ENCODE measurements around the gene SGSM2.

DNA sequence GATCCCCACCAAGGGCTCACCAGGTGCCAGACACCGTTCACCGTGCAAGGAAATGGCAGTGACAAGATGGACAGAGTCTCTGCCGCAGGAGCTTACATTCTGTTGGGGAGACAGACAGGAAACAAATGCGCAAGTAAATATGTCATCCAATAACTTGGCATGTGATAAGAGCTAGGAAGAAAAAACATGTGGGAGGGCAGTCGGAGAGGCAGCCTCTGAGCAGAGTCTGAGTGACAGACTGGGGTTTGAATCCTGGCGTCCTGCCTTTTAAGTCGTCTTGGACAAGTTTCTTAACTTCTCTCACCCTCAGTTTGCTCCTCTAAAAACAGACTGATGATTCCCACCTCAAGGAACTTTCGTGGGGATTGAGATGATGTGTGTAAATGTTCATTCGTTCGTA lies 7.2 kb downstream of the SGSM2 start:
- TF ChIP-seq CTCF (IDR thresholded peaks at IDR 0.05; ENCODE audit: insufficient read depth, low read length, poor library complexity, severe bottlenecking): no peak
- TF ChIP-seq EZH2phosphoT487 (conservative IDR thresholded peaks at IDR 0.05; ENCODE audit: low read length): no peak
